HEK293 (cell line): ENCODE data around the gene MTCP1.

Experiments
- ZFP3 ChIP-seq: fragments of 450-650 bp; formaldehyde crosslinking; IDR thresholded peaks from 2 replicates; pipeline ENCODE4 v1.5.1; 2016; ENCODE audit warnings: low read depth, missing biosample characterization, missing genetic modification characterization
- ZNF292 ChIP-seq: fragments of 450-650 bp; formaldehyde crosslinking; IDR thresholded peaks from 2 replicates; pipeline ENCODE4 v1.5.1; 2016; ENCODE audit warnings: low read depth, missing biosample characterization, missing genetic modification characterization, borderline replicate concordance
- ZNF354C ChIP-seq: fragments of 450-650 bp; formaldehyde crosslinking; IDR thresholded peaks from 2 replicates; pipeline ENCODE4 v1.5.1; 2016; ENCODE audit warnings: missing biosample characterization, missing genetic modification characterization, low read depth, borderline replicate concordance
- ZNF391 ChIP-seq: fragments of 450-650 bp; formaldehyde crosslinking; IDR thresholded peaks from 2 replicates; pipeline ENCODE4 v1.5.1; 2016; ENCODE audit warnings: low read depth, missing biosample characterization, missing genetic modification characterization, borderline replicate concordance
- ZNF423 ChIP-seq: fragments of 450-650 bp; formaldehyde crosslinking; IDR thresholded peaks from 2 replicates; pipeline ENCODE4 v1.5.1; 2016; ENCODE audit warnings: missing biosample characterization, missing genetic modification characterization
- TF ChIP-seq, protein P1 (sequence below): fragments of 450-650 bp; formaldehyde crosslinking; IDR thresholded peaks from 2 replicates; pipeline ENCODE4 v1.5.1; 2016; ENCODE audit warnings: missing biosample characterization, missing genetic modification characterization

DNA sequence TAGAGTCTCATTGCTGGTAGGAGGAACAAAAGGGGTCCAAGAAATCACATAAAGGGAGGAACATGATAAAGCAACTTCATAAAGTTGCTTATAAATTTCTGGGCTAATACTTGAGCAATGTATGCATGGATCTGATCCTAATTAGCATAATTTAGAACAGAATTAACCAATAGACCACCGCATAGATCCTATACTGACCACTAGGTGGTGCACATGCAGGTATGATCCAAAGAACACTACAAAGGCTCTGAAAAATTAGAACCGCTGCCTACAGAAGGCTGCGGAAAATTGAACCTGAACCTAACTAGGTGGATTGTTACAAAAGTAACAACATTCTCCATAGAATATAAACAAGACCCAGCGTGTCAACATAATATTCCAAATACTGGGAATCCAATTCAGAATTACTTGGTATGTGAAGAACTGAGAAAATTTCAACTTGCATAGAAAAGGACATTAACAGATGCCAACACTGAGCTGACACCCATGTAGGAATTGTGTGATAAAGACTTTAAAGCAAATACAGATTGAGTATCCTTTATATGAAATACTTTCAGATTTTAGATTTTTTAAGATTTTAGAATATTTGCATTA, 23.6 kb upstream of the MTCP1 start:
- TF ChIP-seq, protein P1, sequence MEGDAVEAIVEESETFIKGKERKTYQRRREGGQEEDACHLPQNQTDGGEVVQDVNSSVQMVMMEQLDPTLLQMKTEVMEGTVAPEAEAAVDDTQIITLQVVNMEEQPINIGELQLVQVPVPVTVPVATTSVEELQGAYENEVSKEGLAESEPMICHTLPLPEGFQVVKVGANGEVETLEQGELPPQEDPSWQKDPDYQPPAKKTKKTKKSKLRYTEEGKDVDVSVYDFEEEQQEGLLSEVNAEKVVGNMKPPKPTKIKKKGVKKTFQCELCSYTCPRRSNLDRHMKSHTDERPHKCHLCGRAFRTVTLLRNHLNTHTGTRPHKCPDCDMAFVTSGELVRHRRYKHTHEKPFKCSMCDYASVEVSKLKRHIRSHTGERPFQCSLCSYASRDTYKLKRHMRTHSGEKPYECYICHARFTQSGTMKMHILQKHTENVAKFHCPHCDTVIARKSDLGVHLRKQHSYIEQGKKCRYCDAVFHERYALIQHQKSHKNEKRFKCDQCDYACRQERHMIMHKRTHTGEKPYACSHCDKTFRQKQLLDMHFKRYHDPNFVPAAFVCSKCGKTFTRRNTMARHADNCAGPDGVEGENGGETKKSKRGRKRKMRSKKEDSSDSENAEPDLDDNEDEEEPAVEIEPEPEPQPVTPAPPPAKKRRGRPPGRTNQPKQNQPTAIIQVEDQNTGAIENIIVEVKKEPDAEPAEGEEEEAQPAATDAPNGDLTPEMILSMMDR, result no peak
- no peak for TF ChIP-seq ZFP3 (tag by site-specific recombination)
- no peak for TF ChIP-seq ZNF354C (tag by site-specific recombination)
- no peak for TF ChIP-seq ZNF423
- TF ChIP-seq ZNF391 (tag by site-specific recombination), result no peak
- no peak for TF ChIP-seq ZNF292
